GM21723 (cell line): ENCODE results near the gene MPC1.
"Not testable (repeated sequence)": the region's sequence is repeated elsewhere in the genome, so short reads cannot be mapped to it uniquely, and the experiment has no call there.

Experiments used
- ATAC-seq: cut with Tn5 transposase; IDR thresholded peaks from one replicate; pipeline ENCODE4 v1.9.1; 2021; ENCODE audit warnings: mild to moderate bottlenecking, moderate library complexity; ENCODE audit not compliant: unreplicated experiment

The MPC1 gene

DNA sequence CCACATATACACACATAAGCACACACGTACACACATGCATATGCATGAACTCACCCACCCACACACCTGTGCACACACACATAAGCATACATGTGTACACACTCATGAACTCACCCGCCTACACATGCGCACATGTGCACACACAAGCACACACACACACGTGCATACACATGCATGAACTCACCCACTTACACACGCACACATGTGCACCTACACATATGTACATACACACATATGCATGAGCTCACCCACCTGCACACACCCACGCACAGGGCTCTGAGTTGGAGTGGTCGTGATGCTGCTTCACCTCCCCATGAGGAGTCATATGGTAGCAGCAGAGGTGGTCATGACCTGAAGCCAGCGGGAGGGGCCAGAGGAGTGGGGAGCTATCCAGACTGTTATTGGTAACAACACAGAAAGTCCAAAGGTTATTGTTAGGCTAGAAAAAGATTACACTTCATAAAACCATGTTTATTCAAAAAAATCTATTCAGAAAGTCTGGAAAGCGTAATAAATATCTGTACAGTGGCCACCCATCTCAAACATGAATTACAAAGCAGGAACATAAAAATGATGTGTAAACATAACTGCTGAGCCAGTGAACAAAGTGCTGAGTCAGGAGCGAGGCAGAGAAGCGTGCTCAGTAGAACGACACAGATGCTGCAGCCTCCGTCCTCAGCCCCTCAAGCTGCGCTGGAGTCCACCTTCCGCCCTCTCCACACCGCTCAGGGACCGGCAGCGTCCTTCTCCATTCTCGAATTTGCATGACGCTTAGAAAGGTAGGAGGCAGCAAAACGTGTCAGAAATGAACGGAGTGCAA lies 26.4 kb upstream of the MPC1 start:
- ATAC-seq: no peak

DNA sequence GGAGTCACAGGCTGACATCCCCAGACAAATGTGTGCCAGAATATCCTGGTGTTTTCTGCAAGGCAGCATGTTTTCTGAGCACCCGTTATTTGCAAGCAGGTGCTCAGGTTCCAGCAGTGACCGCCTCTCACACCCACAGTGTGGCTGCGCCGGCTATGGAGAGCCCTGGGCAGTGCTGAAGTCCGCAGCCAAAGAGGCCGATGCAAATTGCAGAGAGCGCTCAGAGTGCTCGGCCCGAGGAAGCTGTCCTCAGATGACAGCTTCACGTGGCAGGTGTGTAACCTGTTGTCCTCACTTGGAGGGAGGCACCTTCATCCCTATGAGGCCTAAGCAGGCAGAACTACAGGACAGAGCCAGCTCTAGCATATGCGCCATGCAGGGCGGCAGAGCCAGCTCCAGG lies 23.5 kb upstream of the MPC1 start:
- ATAC-seq: no peak

DNA sequence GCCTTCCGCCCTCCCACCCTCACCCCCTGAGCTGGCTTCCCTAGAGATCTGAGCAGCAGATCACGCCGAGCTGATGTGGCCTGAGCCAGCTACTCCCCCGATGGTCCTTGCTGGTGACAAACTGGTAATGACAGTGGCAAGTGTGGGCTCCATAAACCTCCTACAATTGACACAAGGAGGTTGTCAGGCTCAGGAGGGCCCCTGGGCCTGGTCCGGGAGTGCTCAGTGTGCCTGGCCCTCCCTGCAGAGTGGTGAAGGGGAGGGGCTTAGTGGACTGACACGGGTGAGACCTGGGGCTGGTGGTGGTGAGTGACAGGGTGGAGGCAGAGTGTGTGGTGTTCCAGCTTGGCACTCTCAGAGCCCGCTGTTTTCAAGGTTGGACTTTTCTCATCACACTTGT lies 22.6 kb upstream of the MPC1 start:
- no peak for ATAC-seq

DNA sequence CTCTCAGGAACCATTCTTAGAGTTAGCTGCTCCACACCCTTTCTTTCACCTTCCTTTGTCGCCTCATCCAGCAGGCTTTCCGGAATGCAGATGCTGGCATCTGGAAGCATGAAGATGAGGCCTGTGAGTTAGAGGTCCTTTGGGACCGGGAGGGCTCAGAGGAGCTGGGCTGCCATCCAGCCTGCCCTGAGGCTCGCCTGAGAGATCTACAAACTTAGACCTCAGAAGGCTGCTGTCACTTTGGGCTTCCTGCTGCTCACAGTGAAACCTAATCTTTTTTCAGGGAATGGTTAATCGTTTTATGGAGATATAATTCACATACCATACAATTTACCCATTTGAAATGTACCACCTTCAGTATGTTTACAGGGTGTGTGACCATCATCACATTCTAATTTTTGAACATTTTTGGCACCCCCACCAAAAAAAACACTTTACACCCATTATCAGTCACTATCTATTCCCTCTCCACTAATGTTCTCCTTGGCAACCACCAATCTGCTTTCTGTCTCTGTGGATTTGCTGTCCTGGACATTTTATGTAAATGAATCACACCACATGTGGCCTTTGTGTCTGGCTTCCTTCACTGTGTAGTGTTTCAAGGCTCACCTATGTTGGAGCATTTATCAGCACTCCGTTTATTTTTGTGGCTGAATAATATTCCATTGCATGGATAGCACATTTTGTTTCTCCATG lies 20.0 kb upstream of the MPC1 start:
- no peak for ATAC-seq

DNA sequence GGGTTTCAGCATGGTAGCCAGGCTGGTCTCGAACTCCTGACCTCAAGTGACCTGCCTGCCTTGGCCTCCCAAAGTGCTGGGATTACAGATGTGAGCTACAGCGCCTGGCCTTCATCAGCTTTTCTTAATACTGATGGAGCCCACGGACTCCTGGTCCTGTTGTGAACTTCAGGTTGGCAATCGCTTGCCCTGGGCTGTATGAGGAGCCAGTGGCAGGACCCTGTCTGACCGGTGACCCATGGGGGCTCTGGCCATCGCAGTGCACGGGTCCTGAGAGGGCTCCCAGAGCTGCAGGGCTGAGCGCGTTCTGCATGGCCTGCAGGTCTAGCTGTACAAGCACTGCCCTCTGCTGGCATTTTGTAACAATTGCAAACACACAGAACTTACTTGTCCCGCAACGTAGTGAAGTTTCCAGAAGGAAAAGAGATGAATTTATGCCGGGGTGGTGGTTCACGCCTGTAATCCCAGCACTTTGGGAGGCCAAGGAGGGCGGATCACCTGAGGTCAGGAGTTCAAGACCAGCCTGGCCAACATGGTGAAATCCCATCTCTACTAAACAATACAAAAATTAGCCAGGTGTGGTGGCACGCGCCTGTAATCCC lies 18.0 kb upstream of the MPC1 start:
- ATAC-seq: peak; percentile 84

DNA sequence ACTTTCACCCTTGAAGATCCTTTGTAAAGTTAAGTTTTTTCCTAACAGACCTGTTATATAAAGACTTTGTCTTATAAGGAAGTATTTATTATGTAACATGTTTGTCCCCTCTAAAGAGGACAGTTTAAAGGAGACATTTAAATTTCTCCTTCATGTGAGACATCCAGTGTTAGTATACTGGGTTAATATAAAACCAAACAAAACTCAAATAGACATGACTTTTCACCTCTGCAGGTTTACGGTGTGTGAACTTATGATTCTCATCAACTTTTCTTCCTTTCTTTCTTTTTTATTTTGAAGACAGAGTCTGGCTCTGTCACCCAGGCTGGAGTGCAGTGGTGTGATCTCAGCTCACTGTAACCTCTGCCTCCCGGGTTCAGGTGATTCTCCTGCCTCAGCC lies 17.4 kb upstream of the MPC1 start:
- ATAC-seq: no peak

DNA sequence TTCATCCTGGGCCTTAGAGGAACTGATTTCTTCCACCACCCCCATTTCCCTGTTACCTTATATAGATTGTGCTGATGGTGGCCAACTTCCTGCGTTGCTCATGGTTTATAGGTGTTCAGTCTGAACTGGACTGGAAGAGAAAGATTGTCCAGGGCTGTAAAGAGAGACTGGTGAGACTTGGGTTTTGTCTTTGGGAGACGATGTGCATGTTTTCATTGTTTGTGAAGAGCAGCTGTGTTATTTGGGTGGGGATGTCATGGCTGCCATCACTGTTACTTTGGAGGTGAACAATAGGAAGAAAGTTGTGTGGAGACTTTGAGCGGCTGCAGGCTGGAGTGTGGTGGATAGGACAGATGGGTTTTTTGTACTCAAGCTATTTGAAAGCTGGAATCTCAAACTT lies 15.6 kb upstream of the MPC1 start:
- ATAC-seq: no peak

DNA sequence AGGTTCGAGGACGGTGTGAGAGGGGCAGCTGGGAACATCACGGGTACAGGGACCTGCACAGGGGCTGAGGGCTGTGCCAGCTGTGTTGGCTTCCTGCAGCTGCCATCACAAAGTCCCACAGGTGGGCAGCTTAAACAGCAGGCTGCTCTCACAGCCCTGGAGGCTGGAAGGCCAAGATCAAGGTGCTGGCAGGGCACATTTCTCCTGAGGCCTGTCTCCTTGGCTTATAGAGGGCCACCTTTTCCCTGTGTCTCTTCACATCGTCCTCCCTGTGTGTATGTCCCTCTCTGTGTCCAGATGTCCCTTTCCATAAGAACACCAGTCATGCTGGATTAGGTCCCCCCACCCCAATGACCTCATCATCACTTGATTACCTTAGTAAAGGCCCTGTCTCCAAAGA lies 15.1 kb upstream of the MPC1 start:
- no peak for ATAC-seq

DNA sequence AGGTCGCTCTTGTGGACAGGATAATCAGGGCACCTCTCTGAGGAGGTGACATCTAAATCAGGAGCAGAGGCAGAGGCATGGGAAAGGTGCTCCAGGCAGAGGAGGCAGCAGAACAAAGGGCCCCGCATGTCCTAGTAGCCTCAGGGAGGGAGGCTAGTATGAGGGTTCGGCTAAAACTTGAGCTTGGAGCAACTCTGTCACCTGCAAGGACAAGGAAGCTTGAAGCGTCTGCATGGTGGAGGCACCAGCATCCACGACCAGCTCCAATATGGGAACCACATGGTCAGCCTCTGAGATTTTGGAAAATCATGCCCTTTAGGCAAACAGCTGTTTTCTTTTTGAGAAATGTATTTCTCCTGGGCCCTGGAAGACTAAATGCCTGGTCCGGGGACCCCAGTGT lies 13.0 kb upstream of the MPC1 start:
- no peak for ATAC-seq

DNA sequence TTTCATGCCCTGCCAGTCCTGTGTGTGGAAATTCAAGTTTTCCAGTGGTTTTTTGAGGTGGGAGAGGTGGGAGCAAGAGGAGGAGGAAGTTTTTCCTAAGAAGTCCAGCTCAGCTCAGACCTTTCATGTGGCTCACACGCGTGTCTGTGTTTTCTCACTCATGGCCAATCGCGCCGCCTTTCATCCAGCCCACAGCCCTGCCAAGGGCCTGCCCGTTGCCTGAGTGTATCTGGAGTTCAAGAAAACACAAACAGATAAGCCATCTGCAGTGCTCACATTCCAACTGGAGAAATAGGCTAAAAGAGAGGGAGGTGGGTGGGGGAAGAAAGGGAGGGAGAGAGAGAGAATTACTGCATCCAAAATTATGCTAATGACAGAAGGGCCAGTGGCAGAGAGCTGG lies 12.6 kb upstream of the MPC1 start:
- ATAC-seq: no peak

DNA sequence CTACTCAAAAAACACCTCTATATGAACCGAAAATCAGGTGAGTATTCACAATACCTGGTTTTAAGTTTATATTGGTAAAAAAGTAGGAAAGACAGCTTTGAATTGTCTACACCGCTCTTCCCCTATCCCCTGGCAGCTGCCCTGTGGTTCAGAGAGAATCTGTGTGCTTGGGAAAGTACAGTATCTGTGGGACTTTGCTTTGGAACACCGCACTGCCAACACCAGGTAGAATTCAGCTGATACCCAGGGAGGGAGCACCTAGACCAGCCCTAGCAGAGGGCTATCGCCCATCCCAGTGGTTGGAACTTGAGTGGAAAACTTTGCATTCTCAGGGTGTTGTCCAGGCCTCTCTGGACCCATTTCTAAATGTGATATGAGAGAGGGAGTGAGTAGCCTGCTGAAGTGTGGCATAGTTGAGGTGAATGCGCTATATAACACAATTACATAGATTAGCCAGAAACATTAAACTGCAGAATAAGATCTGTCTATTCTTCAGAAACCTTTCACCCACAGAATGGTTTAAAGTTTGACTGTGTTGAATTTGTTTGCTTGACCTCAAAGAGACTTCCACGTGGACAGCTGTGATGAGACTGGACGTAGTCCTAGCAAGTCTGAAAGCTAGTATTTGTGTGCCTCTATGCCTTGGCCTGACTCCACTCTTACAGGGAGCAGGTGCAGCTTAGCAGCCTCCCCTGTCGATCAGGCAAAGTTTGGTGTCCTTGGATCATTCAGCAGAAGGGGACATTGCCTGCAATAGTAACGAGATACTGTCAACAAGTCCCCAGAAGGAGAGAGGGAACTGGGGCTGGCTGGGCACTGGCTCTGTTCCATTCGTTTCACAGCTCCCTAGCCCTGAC lies 11.5 kb upstream of the MPC1 start:
- no peak for ATAC-seq

DNA sequence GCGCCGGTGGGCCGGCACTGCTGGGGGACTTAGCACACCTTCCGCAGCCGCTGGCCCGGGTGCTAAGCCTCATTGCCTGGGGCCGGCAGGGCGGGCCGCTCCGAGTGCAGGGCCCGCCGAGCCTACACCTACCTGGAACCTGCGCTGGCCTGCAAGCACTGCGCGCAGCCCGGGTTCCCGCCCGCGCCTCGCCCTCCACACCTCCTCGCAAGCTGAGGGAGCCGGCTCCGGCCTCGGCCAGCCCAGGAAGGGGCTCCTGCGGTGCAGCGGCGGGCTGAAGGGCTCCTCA lies 10.7 kb upstream of the MPC1 start:
- no peak for ATAC-seq

DNA sequence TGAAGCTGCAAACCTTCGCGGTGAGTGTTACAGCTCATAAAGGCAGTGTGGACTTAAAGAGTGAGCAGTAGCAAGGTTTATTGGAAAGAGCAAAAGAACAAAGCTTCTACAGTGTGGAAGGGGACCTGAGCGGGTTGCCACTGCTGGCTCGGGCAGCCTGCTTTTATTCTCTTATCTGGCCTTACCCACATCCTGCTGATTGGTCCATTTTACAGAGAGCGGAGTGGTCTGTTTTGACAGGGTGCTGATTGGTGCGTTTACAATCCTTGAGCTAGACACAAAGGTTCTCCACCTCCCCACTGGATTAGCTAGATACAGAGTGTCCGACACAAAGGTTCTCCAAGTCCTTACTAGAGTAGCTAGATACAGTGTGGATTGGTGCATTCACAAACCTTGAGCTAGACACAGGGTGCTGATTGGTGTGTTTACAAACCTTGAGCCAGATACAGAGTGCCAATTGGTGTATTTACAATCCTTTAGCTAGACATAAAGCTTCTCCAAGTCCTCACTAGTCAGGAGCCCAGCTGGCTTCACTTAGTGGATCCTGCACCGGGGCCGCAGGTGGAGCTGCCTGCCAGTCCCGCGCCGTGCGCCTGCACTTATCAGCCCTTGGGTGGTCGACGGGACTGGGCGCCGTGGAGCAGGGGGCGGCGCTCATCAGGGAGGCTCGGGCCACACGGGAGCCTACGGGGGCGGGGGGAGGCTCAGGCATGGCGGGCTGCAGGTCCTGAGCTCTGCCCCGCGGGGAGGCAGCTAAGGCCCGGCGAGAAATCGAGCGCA lies 10.2 kb upstream of the MPC1 start:
- ATAC-seq: not testable (repeated sequence)

DNA sequence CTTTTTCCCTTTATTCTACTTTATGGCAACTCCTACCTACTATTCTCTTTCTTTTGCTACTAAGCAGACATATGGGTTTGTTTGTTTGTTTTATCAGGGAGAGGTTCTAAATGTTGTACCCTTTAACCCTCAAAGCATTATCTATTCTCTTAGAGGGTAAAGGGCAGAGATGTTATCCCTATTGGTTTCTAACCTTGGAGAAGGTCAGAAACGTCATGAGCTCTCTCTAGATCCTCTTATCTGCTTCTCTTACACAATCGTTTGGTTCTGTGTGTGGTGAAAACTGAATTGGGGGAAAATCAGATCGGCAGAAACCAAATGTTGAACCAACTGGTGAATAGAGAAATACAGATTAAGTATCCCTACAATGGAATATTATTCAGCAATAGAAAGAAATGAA lies 6.4 kb upstream of the MPC1 start:
- no peak for ATAC-seq

DNA sequence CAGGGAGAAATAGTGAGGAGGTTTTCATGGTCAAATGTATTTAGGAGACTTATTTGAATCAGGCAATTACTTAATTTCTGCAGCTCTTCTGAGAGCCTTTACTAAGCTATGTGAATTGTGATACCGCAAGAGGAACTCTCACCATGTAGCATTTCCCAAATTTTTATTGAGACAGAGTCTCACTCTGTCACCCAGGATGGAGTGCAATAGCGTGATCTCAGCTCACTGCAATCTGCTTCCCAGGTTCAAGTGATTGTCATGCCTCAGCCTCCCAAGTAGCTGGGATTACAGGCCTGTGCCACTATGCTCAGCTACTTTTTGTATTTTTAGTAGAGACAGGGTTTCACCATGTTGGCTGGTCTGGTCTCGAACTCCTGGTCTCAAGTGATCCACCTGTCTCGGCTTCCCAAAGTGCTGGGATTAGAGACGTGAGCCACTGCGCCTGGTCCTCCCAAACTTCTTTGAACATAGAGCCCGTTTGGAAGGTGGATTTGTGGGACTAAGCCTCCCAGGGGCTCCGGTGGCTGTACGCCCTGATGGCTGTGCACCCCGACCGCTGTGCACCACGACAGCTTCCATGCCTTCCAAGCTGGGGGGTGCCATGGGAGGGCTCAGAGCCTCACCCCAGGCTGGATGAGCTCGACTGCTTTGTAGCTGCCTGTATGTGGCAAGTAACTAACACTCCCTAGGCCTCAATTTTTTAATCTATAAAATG lies 5.7 kb upstream of the MPC1 start:
- no peak for ATAC-seq

DNA sequence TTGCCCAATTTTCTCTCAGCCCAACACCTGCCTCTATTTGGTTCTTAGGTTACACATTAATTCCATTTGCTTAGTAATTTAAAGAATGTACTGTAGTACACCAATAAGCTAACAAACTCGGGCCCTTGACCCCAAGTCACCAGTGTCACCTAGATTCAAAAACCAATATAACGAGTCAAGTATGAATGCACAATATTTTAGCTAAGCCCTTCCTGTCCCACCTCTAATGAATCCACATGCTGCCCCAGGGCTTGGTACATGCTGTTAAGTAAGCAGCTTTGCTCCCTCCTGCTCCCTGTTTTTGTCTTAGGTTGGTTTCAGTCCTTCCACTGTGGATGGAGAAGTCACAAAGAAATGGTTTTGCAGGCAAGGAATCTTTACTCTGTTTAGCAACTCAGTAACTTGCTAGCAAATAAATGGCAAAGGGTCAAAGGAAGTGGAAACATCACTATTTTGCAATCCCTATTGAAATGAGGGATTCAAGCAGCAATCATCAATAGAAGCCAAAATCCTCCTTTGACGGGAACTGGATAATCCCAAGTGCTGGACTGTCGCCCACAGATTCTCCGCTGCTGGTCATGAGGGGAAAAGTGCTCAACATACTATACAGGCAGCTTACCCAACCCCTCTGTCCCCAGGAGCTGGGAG lies 5.0 kb upstream of the MPC1 start:
- ATAC-seq: no peak

DNA sequence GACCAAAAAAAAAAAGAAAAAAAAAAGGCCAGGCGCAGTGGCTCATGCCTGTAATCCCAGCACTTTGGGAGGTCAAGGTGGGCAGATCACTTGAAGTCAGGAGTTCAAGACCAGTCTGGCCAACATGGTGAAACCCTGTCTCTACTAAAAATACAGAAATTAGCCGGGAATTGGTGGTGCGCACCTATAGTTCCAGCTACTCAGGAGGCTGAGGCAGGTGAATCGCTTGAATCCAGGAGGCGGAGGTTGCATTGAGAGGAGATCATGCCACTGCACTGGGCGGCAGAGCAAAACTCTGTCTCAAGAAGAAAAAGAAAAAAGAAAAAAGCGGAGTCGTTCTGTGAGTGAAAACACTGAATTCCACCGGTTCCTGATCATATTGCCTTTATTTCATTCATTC lies 4.4 kb upstream of the MPC1 start:
- ATAC-seq: not testable (repeated sequence)

DNA sequence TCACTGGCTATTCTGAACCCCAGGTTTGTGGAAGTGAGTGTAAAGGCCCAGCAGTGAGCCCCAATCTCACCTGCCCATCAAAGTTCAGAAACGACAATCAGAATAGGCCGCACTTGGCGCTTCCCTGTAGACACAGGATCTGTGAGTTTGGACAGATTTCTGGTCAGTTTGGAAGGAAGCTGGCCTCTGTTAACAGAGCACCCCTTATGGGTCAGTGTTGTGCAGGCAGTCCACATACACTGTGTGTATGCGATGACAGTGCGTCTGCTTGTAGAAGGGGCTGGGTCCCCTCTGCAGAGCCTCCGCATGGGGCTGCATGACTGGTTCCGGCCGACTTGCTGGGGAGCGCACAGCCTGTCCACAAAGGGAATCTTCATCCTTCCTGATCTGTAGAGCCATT lies 3.4 kb upstream of the MPC1 start:
- no peak for ATAC-seq

DNA sequence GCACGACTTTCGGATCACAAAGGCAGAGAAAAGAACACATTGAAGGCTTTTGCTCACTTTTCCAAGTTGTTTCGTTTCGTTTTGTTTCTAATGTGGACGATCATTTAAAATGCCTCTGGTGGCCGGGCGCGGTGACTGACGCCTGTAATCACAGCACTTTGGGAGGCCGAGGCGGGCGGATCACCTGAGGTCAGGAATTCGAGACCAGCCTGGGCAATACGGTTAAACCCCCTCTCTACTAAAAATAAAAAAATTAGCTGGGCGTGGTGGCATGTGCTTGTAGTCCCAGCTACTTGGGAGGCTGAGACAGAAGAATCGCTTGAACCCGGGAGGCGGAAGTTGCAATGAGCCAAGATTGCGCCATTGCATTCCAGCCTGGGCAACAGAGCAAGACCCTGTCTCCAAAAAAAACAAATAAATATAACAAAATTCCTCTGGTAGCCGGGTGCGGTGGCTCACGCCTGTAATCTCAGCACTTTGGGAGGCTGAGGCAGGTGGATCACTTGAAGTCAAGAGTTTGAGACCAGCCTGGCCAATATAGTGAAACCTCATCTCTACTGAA lies 1.1 kb upstream of the MPC1 start:
- peak; percentile 1 for ATAC-seq
